Posterior cingulate gyrus (tissue), 11 donors: ENCODE data around the gene RGS8.

Experiments
- DNase-seq, 10 donors: peaks; one replicate each; pipeline versions ENCODE4 v3.0.0 to v3.0.0-alpha.2; 2020 to 2021; ENCODE audit warnings: mixed read lengths in 3 of 10
- intact Hi-C: fragments of 100-400 bp; cut with DNase I; formaldehyde crosslinking; loops from one replicate; pipeline ENCODE4 v1.15.1; 2023

Gene RGS8

GRCh38 chr1:182684116-182684828 is at the start of gene RGS8:
Gene RGS8 (minus strand): TSS chr1:182684587. CDS start chr1:182669649, 14,938 bp downstream.
- DNase-seq = peak in 3 of 10 donors; percentile 31 to 81 (median 69)
- intact Hi-C loops = no loop called here

- no peak for DNase-seq
- intact Hi-C loops = no loop called here
Measured at GRCh38 chr1:182731852-182732575, 47.6 kb upstream of the RGS8 start.

GRCh38 chr1:182726912-182727311 is 42.5 kb upstream of the RGS8 start:
- DNase-seq = no peak
- intact Hi-C loops = no loop called here

GRCh38 chr1:182725259-182726255 is 41.2 kb upstream of the RGS8 start:
- no peak for DNase-seq
- intact Hi-C loops = no loop called here

GRCh38 chr1:182724215-182724614 is 39.8 kb upstream of the RGS8 start:
- intact Hi-C loops = no loop called here
- DNase-seq = no peak

- intact Hi-C loops = no loop called here
- DNase-seq = no peak
Measured at GRCh38 chr1:182723200-182723599, 38.8 kb upstream of the RGS8 start.

- intact Hi-C loops = no loop called here
- no peak for DNase-seq
Measured at GRCh38 chr1:182721525-182721924, 37.1 kb upstream of the RGS8 start.

- intact Hi-C loops = no loop called here
Measured at GRCh38 chr1:182720463-182720862, 36.1 kb upstream of the RGS8 start.

GRCh38 chr1:182719553-182719952 is 35.2 kb upstream of the RGS8 start:
- intact Hi-C loops = no loop called here
- no peak for DNase-seq

More at GRCh38 chr1:182720463-182720862, 36.1 kb upstream of the RGS8 start:
- no peak for DNase-seq

- intact Hi-C loops = no loop called here
- DNase-seq = no peak
Measured at GRCh38 chr1:182718311-182718710, 33.9 kb upstream of the RGS8 start.

GRCh38 chr1:182716740-182717720 is 32.6 kb upstream of the RGS8 start:
- intact Hi-C loops = no loop called here
- no peak for DNase-seq

GRCh38 chr1:182715531-182715930 is 31.1 kb upstream of the RGS8 start:
- no peak for DNase-seq
- intact Hi-C loops = no loop called here

GRCh38 chr1:182714546-182714945 is 30.2 kb upstream of the RGS8 start:
- intact Hi-C loops = no loop called here

GRCh38 chr1:182713939-182714338 is 29.6 kb upstream of the RGS8 start:
- intact Hi-C loops = no loop called here
- DNase-seq = no peak

More at GRCh38 chr1:182714546-182714945, 30.2 kb upstream of the RGS8 start:
- no peak for DNase-seq

GRCh38 chr1:182713492-182713891 is 29.1 kb upstream of the RGS8 start:
- intact Hi-C loops = no loop called here
- no peak for DNase-seq

- no peak for DNase-seq
- intact Hi-C loops = no loop called here
Measured at GRCh38 chr1:182709855-182710254, 25.5 kb upstream of the RGS8 start.

GRCh38 chr1:182709225-182709764 is 24.9 kb upstream of the RGS8 start:
- intact Hi-C loops = no loop called here
- no peak for DNase-seq

GRCh38 chr1:182707122-182707521 is 22.7 kb upstream of the RGS8 start:
- DNase-seq = peak in 4 of 10 donors; percentile 19 to 34 (median 20)
- intact Hi-C loops = no loop called here

- intact Hi-C loops = loop anchor here (5.0 kb wide), 1 partner anchor 78 kb away; no protein-coding TSS in a partner anchor
- DNase-seq = no peak
Measured at GRCh38 chr1:182704677-182705076, 20.3 kb upstream of the RGS8 start.
